GM18505 (cell line): ENCODE data around the gene ZER1.
A peak's percentile ranks its signal among the peaks of the same experiment; 100 is the strongest.

Experiments
- ATAC-seq: cut with Tn5 transposase; IDR thresholded peaks from one replicate; pipeline ENCODE4 v1.9.1; 2021; ENCODE audit not compliant: unreplicated experiment
- POLR2A ChIP-seq: IDR thresholded peaks from 4 replicates; pipeline ENCODE4 v1.6.1; 2011; ENCODE audit warnings: borderline replicate concordance; ENCODE audit not compliant: insufficient read depth, insufficient read length; ENCODE audit errors: extremely low read depth

Gene ZER1

DNA sequence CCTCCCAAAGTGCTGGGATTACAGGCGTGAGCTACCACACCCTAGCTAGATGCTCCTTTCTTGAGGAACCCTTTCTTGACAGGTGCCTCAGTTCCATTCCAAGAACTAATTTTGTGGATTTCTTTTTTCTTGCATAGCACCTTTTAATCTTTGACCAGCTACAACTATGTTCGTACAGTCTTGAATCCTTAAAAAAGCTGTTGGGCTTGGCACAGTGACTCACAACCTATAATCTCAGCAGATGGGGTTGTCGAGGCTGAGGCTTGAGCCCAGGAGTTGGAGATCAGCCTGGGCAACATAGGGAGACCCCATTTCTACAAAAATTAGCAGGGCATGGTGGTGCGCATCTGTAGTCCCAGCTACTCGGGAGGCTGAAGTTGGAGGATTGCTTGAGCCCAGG is 1.3 kb upstream of the ZER1 start:
- no peak for ATAC-seq
- no peak for TF ChIP-seq POLR2A

DNA sequence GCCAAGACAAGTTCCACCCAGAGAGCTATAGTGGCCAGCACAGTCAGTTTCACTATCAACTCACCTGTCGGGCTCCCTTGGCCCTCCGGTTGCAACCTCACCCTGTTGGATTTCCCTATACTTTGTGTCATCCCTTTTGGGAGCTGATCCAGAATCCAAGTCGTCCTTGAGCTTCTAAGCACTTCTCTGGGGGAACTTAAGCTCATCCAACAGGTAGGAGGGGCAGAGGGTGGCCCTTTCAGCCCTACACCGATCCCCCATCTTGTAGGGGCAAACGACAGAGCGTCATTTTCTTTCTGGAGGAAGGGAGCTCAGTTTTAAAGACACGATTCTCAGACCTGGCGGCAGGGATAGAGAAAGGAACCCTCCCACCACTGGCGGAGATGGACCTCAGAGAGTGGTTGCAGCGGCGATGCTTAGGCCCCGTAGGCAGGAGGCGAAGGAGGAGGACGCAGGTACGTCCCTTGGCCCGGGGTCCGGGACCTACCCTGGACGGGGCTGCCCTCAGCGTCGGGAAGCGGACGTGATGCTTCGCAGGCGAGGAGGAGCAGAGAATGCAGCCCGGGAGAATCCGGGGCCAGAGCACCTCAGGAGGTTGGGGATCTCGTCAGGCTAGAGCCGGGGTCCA is 519 bp downstream of the ZER1 start:
- peak; percentile 13 for ATAC-seq
- TF ChIP-seq POLR2A, result no peak

DNA sequence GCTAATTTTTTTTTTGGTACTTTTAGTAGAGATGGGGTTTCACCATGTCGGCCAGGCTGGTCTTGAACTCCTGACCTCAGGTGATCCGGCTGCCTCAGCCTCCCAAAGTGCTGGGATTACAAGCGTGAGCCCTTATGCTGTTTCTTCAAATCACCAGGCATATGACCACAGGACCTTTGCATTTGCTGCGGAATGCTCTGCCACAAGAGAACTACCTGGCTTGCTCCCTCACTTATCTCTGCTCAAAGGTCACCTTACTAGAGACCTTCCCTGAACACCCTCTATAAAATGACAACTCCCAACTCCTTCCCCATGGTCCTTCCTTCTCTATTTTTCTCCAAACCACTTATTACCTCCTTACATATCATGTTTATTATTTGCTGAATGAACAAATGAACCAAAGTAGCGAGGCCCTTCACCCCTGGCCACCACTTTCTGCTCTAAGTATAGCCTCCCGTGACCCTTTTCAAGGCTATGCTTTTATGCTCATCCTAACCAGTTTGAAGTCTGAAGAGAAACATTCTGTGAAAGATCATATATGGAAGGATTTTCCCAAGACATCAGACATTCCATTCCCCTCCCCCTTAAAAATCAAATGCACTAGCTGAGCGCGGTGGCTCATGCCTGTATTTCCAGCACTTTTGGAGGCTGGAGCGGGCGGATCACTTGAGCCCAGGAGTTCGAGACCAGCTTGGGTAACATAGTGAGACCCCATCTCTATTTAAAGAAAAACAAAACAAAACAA is 1.3 kb downstream of the ZER1 start:
- ATAC-seq, result no peak
- no peak for TF ChIP-seq POLR2A

DNA sequence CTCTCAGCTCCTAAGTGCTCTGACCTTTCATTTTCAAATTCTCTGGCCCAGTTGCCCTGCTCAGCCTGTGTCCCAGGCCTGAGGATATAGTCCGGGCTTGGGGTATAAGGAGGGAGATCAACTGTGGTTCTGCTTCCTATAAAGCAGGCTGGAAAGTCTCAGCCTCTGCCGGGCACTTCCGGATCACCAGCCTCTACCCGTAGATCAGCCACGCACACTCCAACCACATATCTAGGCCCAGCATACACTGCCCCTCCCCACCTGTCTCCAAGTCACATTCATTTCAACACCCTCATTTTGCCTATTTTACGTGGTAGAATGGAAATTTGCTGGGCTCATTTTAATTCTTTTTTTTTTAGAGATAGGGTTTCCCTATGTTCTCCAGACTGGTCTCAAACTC is 3.1 kb downstream of the ZER1 start:
- no peak for ATAC-seq

DNA sequence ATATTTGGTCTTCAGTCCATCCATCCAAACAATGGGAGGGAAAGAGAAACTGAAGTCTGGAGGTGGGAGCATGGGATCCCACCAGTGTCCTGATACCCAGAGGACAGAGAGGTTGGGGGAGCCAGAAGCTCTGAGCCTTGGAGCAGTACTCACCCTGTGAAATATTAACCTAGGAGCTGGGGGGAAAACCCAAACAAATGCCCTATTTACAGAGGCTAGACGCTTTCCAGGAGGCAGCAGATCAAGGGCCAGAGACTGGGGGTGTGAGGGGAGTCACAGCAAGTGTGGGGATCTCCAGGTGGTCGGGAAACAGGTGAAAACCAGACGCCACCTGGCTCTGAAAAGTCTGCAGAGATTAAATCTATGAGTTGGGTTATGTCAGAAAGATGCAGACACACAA is 6.2 kb downstream of the ZER1 start:
- ATAC-seq, result no peak
- TF ChIP-seq POLR2A, result no peak

More for the DNA sequence above, 3.1 kb downstream of the ZER1 start:
- no peak for TF ChIP-seq POLR2A

DNA sequence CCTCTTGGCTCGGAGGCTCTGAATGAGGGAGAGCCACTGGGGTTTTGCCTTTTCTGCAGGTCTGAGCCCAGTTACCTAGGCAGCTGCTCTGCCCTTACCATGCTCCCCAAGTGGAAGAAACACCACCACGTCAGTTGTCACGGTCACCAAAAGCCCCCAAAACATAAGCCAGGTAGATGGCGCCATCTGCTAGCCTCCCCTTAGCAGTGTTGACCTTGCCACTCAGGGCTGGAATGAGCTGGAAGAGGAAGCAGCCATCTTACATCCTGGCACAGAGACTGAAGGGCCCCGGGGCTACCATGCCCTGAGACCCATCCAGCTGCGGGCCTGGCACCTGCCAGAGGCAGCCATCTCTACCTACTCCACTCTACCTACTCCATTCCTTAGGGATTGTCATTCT is 7.4 kb downstream of the ZER1 start:
- ATAC-seq, result no peak
- no peak for TF ChIP-seq POLR2A

DNA sequence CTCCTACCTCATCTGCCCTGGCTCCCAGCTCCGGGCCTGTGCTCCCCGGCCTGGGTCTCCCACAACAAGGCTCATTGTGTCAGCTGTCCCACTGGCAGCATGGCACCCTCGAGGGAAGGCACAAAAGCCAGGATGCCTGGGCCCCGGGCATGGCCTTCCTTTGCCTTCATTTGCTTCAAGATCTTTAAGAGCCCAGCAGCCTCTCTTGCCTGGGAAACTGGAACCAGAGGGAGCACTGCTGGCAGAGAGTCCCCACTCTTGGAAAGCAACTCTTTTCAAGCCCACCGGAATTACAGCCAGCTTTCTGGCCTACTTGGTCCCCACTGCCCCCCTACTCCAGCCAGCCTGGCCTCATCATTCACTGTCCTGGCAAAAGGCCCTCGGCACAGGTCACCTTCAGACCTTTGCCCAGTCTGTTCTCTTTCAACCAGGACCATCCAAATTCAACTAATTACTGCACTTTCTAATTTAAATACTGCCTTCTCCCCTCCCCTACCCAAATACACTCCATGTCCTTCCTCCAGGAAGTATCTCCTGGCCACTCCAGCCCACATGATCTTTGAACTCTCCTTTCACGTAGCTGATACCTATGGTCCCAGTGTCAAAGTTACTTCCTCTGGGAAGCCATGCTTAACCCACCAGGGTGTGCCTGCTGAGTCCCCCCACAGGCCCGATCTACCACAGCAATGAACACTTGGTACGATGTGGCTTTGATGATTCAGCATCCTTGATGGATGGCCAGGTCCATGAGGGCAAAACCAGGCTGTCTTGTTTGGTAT is 8.9 kb downstream of the ZER1 start:
- TF ChIP-seq POLR2A, result no peak
- no peak for ATAC-seq

DNA sequence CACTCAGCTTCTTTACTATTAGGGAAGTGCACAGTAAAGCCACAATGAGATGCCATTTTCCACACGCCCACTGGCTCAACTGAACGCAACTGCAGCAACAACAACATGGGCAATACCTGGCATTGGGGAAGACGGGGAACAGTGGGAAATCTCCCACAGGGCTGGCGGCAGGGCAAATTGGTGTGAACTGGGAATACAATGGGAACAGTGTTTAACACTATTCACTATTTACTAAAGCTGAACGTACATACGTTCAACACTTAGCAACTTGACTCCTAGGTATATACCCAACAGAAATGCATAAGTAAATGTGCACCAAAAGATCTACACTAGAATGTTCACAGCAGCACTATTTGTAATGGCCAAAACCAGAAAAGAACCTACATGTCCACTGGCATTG is 14.1 kb downstream of the ZER1 start:
- no peak for TF ChIP-seq POLR2A
- ATAC-seq, result no peak

DNA sequence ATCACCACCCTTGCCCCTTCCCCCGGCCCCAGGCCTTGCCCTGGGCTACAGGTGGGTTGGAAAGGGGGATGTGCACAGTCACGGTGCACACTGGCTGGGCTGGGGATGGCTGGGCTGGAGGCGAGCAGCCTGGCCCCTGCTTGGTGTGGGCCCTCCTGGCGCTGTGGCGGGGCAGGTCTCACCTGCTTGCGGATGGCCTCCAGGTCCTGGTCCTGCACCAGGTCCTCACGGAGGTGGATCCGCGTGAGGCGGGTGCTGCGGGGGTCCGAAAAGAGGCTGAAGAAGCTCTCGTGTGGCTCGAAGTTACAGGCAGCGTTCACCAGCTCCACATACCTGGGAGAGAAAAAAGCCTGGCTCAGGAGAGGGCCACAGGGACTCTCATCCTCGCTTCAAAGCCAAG is 18.1 kb downstream of the ZER1 start:
- no peak for ATAC-seq
- TF ChIP-seq POLR2A, result no peak

DNA sequence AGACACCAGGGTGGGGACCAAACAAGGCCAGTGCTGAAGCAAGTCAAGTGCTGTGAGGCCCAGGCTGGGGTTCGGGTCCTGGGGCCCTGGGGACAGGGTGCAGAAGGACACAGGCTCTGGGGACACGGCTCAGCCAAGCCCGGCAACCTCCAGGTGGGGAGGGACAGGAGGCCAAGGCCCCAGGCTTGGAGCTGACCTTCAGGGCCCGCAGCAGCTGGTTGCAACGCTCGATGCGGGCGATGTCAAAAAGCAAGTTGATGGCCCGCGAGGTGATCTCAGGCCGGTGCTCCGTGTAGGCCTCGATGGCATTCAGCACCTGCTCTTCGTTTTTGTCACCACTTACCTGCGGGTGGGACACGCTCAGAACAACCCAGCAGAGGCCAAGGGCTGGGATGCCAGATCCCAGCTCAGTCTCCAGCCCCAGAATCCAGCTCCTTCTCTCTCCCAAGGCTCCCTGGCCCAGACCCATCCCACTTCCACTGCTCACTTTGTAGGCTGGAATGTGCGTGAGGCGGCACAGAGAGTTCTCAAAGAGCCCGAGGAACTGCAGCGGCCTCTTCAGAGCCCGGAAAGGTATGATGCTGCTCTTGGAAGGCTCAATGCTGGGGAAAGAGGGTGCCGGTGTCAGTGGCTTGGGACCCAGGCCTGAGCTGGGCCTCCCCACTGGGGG is 20.7 kb downstream of the ZER1 start:
- ATAC-seq, result no peak
- no peak for TF ChIP-seq POLR2A

DNA sequence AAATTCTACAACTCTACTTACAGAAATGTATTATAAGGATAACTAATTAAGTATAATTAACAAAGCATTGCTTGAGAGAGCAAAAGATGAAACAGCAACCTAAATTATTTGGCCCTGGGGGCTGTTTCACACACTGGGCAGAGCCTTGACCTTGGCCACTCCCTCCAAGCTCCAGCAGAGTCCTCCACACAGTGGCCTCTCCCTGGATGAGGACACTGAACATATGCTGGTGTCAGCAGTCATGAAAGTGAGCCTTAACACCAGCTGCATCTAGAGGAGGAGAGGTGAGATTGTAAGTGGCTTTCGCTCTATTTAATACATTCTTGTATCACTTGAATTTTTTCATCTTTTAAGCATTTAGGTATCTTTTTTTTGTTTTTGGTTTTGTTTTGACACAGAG is 24.5 kb downstream of the ZER1 start:
- no peak for TF ChIP-seq POLR2A
- no peak for ATAC-seq

DNA sequence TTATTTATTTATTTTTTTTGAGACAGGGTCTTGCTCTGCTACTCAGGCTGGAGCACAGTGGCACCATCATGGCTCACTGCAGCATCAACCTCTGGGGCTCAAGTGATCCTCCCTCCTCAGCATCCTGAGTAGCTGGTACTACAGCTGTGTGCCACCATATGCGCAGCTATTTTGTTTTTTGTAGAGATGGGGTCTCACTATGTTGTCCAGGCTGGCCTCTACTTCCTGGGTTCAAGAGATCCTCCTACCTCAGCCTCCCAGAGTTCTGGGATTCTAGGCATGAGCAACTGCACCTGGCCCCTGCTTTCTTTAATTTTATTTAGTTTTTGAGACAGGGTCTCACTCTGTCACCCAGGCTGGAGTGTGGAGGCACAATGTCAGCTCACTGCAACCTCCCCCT is 28.3 kb downstream of the ZER1 start:
- no peak for ATAC-seq
- TF ChIP-seq POLR2A, result no peak

DNA sequence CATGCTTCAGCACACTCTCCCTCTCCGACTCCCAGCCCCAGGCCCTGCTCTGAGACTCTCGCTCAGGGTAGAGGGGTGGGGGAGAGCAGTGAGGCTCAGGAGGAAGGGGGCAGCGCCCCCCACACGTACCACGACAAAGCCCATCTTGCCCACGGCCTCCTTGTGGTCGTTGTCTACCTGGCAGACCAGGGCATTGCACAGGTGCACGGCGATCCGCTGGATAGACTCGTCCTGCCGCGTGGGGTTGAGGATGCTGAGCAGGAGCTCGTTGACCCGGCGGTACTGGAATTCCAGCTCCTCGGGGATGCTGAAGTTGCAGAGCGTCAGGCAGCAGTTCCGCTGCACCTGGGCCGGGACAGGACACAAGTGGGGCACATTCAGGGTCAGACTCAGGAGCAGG is 29.3 kb downstream of the ZER1 start:
- no peak for ATAC-seq
- TF ChIP-seq POLR2A, result no peak
